Gastrocnemius medialis (tissue), 4 donors: Measurements from ENCODE around the gene PFKM. TPM values are rescaled to one million over a fixed set of nuclear protein-coding genes. Genes with fewer than 3 reads are reported as not detected.
A peak's percentile ranks its signal among the peaks of the same experiment; 100 is the strongest.

Experiments used
- ATAC-seq, 2 donors: fragments of 150-250 bp; one replicate each; pipeline ENCODE4 v1.9.1; 2016
- DNase-seq, 2 donors: peaks; one replicate each; pipeline ENCODE4 v3.0.0-alpha.2; 2019
- H3K27ac ChIP-seq, 4 donors: fragments of 200-600 bp; sonication (generic); 1 replicate in 1 of 4; 2 replicates in 3 of 4; pipeline ENCODE4 v1.5.1; 2016 to 2018; ENCODE audit warnings: mild to moderate bottlenecking in 2 of 4, moderate library complexity in 1 of 4
- H3K27me3 ChIP-seq, 3 donors: fragments of 200-600 bp; sonication (generic) in 2 of 3; 1 replicate in 1 of 3; 2 replicates in 2 of 3; pipeline versions ENCODE4 v1.5.1 to v1.6.0; 2016 to 2019; ENCODE audit warnings: mild to moderate bottlenecking in 1 of 3, moderate library complexity in 1 of 3
- H3K36me3 ChIP-seq, 2 donors: fragments of 200-600 bp; sonication (generic) in 1 of 2; one replicate each; pipeline ENCODE4 v1.5.1; 2017 to 2018
- H3K4me1 ChIP-seq, 2 donors: fragments of 200-600 bp; sonication (generic) in 1 of 2; one replicate each; pipeline ENCODE4 v1.5.1; 2016 to 2017; ENCODE audit warnings: mild to moderate bottlenecking in 2 of 2
- H3K4me3 ChIP-seq, 4 donors: fragments of 200-600 bp; sonication (generic) in 3 of 4; 1 replicate in 1 of 4; 2 replicates in 3 of 4; pipeline ENCODE4 v1.5.1; 2016 to 2019; ENCODE audit warnings: mild to moderate bottlenecking in 2 of 4
- H3K9me3 ChIP-seq, 3 donors: fragments of 200-600 bp; sonication (generic) in 2 of 3; 1 replicate in 1 of 3; 2 replicates in 2 of 3; pipeline ENCODE4 v1.5.1; 2016 to 2019
- CTCF ChIP-seq, 5 experiments: fragments of 450-650 bp in 3 of 5; fragments of 200-600 bp in 2 of 5; sonication (generic) in 2 of 5; IDR thresholded peaks in 4 of 5; conservative IDR thresholded peaks in 1 of 5; 1 replicate in 4 of 5; 2 replicates in 1 of 5; pipeline ENCODE4 v1.5.1; 2016 to 2019; ENCODE audit warnings: antibody characterized with exemption in 5 of 5, mild to moderate bottlenecking in 3 of 5, moderate library complexity in 3 of 5
- POLR2A ChIP-seq, 2 donors: fragments of 450-650 bp; IDR thresholded peaks; one replicate each; pipeline ENCODE4 v1.6.1; 2017; ENCODE audit warnings: antibody characterized with exemption in 2 of 2, mild to moderate bottlenecking in 2 of 2, moderate library complexity in 2 of 2
- in situ Hi-C, 4 donors: fragments of 200-750 bp; cut with MboI; loops; one replicate each; pipeline versions ENCODE4 v1.15.0 to v1.8.0; 2017; ENCODE audit warnings: low sequenced_read_pairs in 4 of 4
- intact Hi-C: fragments of 100-400 bp; cut with DNase I; formaldehyde crosslinking; loops from one replicate; pipeline ENCODE4 v1.15.1; 2023; ENCODE audit warnings: low total_unique reads
- total RNA-seq, 4 donors: library from RNA; depleted of rRNA; stranded (reverse); fragments of >200 nt; gene quantifications; one replicate each; pipeline versions ENCODE4 v1.1.0 to v1.2.3, GENCODE V29; 2016

Gene PFKM
- total RNA-seq, 4 donors from 2014 or later: 341 to 1,022 (median 763) TPM

- intact Hi-C loops: loop anchor here (5.0 kb wide), 2 partner anchors 106 to 429 kb away; no protein-coding TSS in a partner anchor
- DNase-seq (no peak), ATAC-seq (no peak)
- H3K36me3 ChIP-seq: no peaks in the 10 kb centered on the region
- H3K27ac ChIP-seq: no peak overlapping the region
- no peak for TF ChIP-seq POLR2A (IDR thresholded peaks at IDR 0.05)
- TF ChIP-seq CTCF (IDR thresholded peaks at IDR 0.05 in 4 of 5, conservative IDR thresholded peaks at IDR 0.05 in 1 of 5): no peak
- H3K27me3 ChIP-seq: peaks cover 15 to 27% (median 26%) of the 10 kb centered on the region in 3 donors
- in situ Hi-C loops: loop anchor here in 3 of 4 donors (25.0 kb wide), 1 partner anchor 226 kb away; the partner anchor contains the start of gene TMEM106C (in 3 of the 3)
- peaks cover 3 to 10% of the 10 kb centered on the region in 2 donors for H3K4me1 ChIP-seq
- no peak overlapping the region for H3K4me3 ChIP-seq
- H3K9me3 ChIP-seq: no peaks in the 10 kb centered on the region
These were observed 68.9 kb downstream of the PFKM start for GRCh38 chr12:48187916-48188695.

- DNase-seq: peak in 1 of 2 donors; percentile 54
- in situ Hi-C loops: loop anchor here in 3 of 4 donors (25.0 kb wide), 1 partner anchor 227 kb away; the partner anchor contains the start of gene TMEM106C (in 3 of the 3)
These were observed 70.4 kb downstream of the PFKM start for GRCh38 chr12:48189331-48190125.

GRCh38 chr12:48191096-48191495 is 71.9 kb downstream of the PFKM start:
- Histone ChIP-seq H3K36me3 (no peaks in the 10 kb centered on the region), H3K27ac (no peak overlapping the region), H3K27me3 (no peaks in the 10 kb centered on the region), H3K4me3 (no peak overlapping the region), H3K4me1 (no peaks in the 10 kb centered on the region), H3K9me3 (no peaks in the 10 kb centered on the region)
- no peak for ATAC-seq
- DNase-seq: no peak
- intact Hi-C loops (loop anchor here (10.0 kb wide), 3 partner anchors 286 to 624 kb away; partner anchors contain the start of genes CACNB3 and VDR), in situ Hi-C loops (loop anchor here in 3 of 4 donors (25.0 kb wide), 1 partner anchor 229 kb away; the partner anchor contains the start of gene TMEM106C (in 3 of the 3))
- TF ChIP-seq POLR2A (IDR thresholded peaks at IDR 0.05): no peak
- TF ChIP-seq CTCF (IDR thresholded peaks at IDR 0.05 in 4 of 5, conservative IDR thresholded peaks at IDR 0.05 in 1 of 5): no peak

More at GRCh38 chr12:48189331-48190125, 70.4 kb downstream of the PFKM start:
- Histone ChIP-seq H3K27ac (no peak overlapping the region), H3K9me3 (no peaks in the 10 kb centered on the region), H3K4me1 (no peaks in the 10 kb centered on the region), H3K4me3 (no peak overlapping the region), H3K27me3 (peaks cover under 1 to 13% (median 12%) of the 10 kb centered on the region in 3 donors), H3K36me3 (no peaks in the 10 kb centered on the region)
- TF ChIP-seq CTCF (IDR thresholded peaks at IDR 0.05 in 4 of 5, conservative IDR thresholded peaks at IDR 0.05 in 1 of 5) (peak; percentile 70 to 88 (median 79)), POLR2A (IDR thresholded peaks at IDR 0.05) (no peak)
- ATAC-seq: peak; percentile 64 to 82
- intact Hi-C loops: loop anchor here (5.0 to 10.0 kb wide), 5 partner anchors 107 to 625 kb away; partner anchors contain the start of genes CACNB3 and VDR

- TF ChIP-seq CTCF (IDR thresholded peaks at IDR 0.05 in 4 of 5, conservative IDR thresholded peaks at IDR 0.05 in 1 of 5): no peak
- TF ChIP-seq POLR2A (IDR thresholded peaks at IDR 0.05): no peak
- H3K27ac ChIP-seq: no peak overlapping the region
- no peaks in the 10 kb centered on the region for H3K9me3 ChIP-seq
- no peak for ATAC-seq
- no peak overlapping the region for H3K4me3 ChIP-seq
- H3K4me1 ChIP-seq: peaks cover 7 to 8% of the 10 kb centered on the region in 2 donors
- in situ Hi-C loops: loop anchor here in 3 of 4 donors (25.0 kb wide), 1 partner anchor 231 kb away; the partner anchor contains the start of gene TMEM106C (in 3 of the 3)
- no peaks in the 10 kb centered on the region for H3K36me3 ChIP-seq
- H3K27me3 ChIP-seq: no peaks in the 10 kb centered on the region
- intact Hi-C loops: loop anchor here (10.0 kb wide), 3 partner anchors 288 to 622 kb away; partner anchors contain the start of genes CACNB3 and VDR
- no peak for DNase-seq
These were observed 73.7 kb downstream of the PFKM start for GRCh38 chr12:48192861-48193260.
